Ovary (tissue), 9 donors: ENCODE results near the gene FMN1. TPM values are rescaled to one million over a fixed set of nuclear protein-coding genes. Genes with fewer than 3 reads are reported as not detected.

Source experiments
- DNase-seq, 5 donors: peaks; one replicate each; pipeline ENCODE4 v3.0.0-alpha.2; 2019 to 2020
- H3K27ac ChIP-seq, 2 donors: fragments of 200-600 bp; one replicate each; pipeline versions ENCODE4 v1.5.1 to v1.8.0; 2019 to 2022
- H3K27me3 ChIP-seq: fragments of 200-600 bp; one replicate; pipeline ENCODE4 v1.8.0; 2022
- H3K36me3 ChIP-seq: fragments of 200-600 bp; sonication (generic); one replicate; pipeline ENCODE4 v1.5.1; 2019
- H3K4me1 ChIP-seq: one replicate; pipeline ENCODE4 v1.8.1; 2013; ENCODE audit warnings: mild to moderate bottlenecking, moderate library complexity; ENCODE audit not compliant: insufficient read depth
- H3K4me3 ChIP-seq: fragments of 200-600 bp; sonication (generic); one replicate; pipeline ENCODE4 v1.5.1; 2017
- H3K9me3 ChIP-seq, 2 donors: fragments of 200-600 bp in 1 of 2; sonication (generic) in 1 of 2; one replicate each; pipeline versions ENCODE4 v1.5.1 to v1.8.1; 2013 to 2019; ENCODE audit warnings: mild to moderate bottlenecking in 1 of 2, moderate library complexity in 1 of 2
- EP300 ChIP-seq: sonication (generic); formaldehyde crosslinking; IDR thresholded peaks from one replicate; pipeline ENCODE4 v1.6.1; 2017; ENCODE audit warnings: antibody characterized with exemption
- POLR2A ChIP-seq: fragments of 450-650 bp; IDR thresholded peaks from one replicate; pipeline ENCODE4 v1.6.1; 2017; ENCODE audit warnings: antibody characterized with exemption, mild to moderate bottlenecking, moderate library complexity
- WGBS, 3 donors: extraction: QIAGEN DNeasy Blood & Tissue Kit in 1 of 3; methylation state at CpG; one replicate each; pipeline versions ENCODE4 v1.1.5 to v1.1.7; 2013 to 2017; 5-methylcytosine and 5-hydroxymethylcytosine counted together
- intact Hi-C, 4 donors: fragments of 100-400 bp; cut with DNase I; formaldehyde crosslinking; loops; one replicate each; pipeline versions ENCODE4 v1.11.0 to v1.15.1; 2022 to 2023
- polyA plus RNA-seq, 2 donors: library from polyadenylated mRNA; stranded (reverse); fragments of 200-250 nt in 1 of 2; fragments of 350-450 nt in 1 of 2; fragmentation: Illumina TruSeq in 1 of 2; extraction: RNeasy Lipid Tissue Mini Kit (QIAGEN cat#74804) in 1 of 2; gene quantifications; one replicate each; pipeline ENCODE4 v1.2.3, GENCODE V29; 2013 to 2014
- total RNA-seq, 7 donors: library from RNA; depleted of rRNA in 2 of 7; stranded (reverse); fragments of >200 nt in 2 of 7; fragmentation: NEBNext Ultra II Directional in 3 of 7; extraction: Animal tissue kit (Norgen Biotek cat#: 25700) in 3 of 7; gene quantifications; one replicate each; pipeline versions ENCODE4 v1.1.0 to v1.2.4, GENCODE V29; 2016 to 2023
- TF ChIP-seq, protein P1 (sequence below), 3 donors: fragments of 450-650 bp in 2 of 3; fragments of 200-600 bp in 1 of 3; IDR thresholded peaks; one replicate each; pipeline versions ENCODE4 v1.5.1 to v1.8.0; 2016 to 2022; ENCODE audit warnings: antibody characterized with exemption in 3 of 3, mild to moderate bottlenecking in 1 of 3
- donor health status: DM: no; HTN: no; CAD: no; lungs with moderate emphysema.
- donor health status: DM: no; HTN: no; CAD: no.
- donor health status: Bipolar disorder and iron deficiency.
- donor health status: DM: yes; HTN: yes; CAD: no.
- donor health status: DM: no; HTN: no; CAD: no.
- donor health status: DM: yes; HTN: yes; CAD: no.

FMN1 gene
- total and polyA plus RNA-seq, 9 donors: 0.13 to 16.9 (median 2.6) TPM

DNA sequence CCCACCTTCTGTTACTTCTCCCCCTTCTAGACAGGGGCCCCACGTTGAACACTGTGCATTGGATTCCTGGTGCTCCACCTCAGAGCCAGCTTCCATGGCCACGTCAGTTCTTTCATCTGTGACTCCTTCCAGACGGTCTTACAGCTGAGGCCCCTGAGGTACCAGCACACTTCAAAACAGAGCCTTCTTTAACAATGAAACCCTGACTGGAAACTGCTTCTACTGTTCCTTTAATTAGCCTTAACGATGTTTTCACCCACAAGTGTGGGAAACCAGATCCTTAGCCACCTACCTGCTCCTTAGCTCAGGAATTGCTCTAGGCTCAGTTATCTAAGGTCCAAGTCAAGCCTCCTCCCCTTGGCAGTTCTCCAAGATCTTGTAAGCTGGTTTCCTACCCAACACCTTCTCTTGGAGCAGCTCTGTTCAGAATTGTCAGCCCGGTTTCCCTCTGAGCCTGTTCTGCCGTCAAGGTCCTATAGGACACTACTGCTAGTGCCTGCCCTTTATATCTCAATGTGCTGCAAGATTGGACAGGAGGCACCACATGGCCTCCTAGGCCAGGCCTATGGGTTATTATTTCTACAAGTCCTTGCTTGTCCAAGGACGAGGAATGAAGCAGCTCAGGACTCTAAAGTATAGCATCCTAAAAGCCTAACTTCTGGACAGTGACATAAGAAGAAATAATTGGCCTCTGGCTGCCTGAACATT is 80.7 kb downstream of the FMN1 start:
- Histone ChIP-seq H3K36me3 (no peaks in the 10 kb centered on the region), H3K27me3 (no peaks in the 10 kb centered on the region), H3K4me1 (no peaks in the 10 kb centered on the region), H3K27ac (no peak overlapping the region), H3K9me3 (no peaks in the 10 kb centered on the region), H3K4me3 (no peak overlapping the region)
- 69 to 77% (median 73%) methylated on average over 7 of the region's 7 CpGs for WGBS, 3 donors
- TF ChIP-seq POLR2A: no peak
- no peak for TF ChIP-seq EP300
- TF ChIP-seq, protein P1, sequence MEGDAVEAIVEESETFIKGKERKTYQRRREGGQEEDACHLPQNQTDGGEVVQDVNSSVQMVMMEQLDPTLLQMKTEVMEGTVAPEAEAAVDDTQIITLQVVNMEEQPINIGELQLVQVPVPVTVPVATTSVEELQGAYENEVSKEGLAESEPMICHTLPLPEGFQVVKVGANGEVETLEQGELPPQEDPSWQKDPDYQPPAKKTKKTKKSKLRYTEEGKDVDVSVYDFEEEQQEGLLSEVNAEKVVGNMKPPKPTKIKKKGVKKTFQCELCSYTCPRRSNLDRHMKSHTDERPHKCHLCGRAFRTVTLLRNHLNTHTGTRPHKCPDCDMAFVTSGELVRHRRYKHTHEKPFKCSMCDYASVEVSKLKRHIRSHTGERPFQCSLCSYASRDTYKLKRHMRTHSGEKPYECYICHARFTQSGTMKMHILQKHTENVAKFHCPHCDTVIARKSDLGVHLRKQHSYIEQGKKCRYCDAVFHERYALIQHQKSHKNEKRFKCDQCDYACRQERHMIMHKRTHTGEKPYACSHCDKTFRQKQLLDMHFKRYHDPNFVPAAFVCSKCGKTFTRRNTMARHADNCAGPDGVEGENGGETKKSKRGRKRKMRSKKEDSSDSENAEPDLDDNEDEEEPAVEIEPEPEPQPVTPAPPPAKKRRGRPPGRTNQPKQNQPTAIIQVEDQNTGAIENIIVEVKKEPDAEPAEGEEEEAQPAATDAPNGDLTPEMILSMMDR (IDR thresholded peaks at IDR 0.05): no peak
- intact Hi-C loops: no loop called here
- DNase-seq: no peak

DNA sequence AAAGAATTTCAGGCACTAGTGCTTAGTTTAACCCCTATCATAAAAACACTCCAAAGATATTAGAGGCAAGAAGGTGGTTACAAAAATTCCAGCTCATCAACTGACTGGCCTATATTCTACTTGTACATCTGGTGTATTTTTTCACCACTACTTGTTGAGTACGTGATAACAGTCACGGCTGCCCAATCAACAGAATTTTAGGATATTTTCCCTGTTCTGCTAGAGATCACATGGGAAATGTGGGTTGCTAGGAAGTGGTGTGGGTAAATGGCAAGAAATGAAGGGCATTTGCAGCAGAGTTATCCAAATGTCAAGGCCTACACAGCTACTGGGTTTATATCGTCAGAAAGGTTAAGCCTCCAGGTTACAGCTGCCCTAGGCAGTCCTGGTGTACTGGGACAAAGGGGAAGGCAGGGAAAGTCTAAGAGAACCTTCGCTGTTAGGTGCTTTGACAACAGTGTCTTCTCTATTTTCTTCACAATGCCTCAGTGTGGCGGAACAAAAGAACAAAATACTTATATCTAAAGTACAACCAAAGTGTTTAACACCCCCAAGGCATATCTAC is 81.9 kb downstream of the FMN1 start:
- TF ChIP-seq, protein P1 (IDR thresholded peaks at IDR 0.05): no peak
- TF ChIP-seq EP300: no peak
- TF ChIP-seq POLR2A: no peak
- no peaks in the 10 kb centered on the region for H3K36me3 ChIP-seq
- H3K9me3 ChIP-seq: no peaks in the 10 kb centered on the region
- H3K27ac ChIP-seq: no peak overlapping the region
- intact Hi-C loops: no loop called here
- DNase-seq: no peak
- H3K4me1 ChIP-seq: no peaks in the 10 kb centered on the region
- WGBS, 3 donors: 80 to 88% (median 82%) methylated on average over 5 of the region's 5 CpGs
- H3K27me3 ChIP-seq: no peaks in the 10 kb centered on the region
- no peak overlapping the region for H3K4me3 ChIP-seq

DNA sequence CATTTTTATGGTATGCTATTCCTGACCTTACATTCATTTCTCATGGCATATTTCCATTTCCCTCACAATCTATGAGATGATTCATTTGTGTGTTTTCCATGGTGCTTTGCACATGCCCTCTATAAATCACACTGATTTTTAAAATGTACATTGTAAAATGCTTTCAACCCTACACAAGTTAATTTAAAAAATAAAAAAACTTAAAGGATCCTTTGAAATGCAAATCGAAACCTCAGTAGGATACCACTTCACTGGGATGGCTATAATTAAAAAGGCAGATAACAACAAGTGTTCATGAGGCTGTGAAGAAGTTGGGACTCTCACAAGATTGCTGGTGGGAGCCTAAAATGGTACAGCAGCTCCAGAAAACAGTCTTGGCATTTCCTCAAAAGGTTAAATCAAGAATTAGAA is 83.5 kb downstream of the FMN1 start:
- Histone ChIP-seq H3K27me3 (no peaks in the 10 kb centered on the region), H3K4me3 (no peak overlapping the region), H3K36me3 (no peaks in the 10 kb centered on the region), H3K27ac (no peak overlapping the region), H3K4me1 (no peaks in the 10 kb centered on the region), H3K9me3 (no peaks in the 10 kb centered on the region)
- intact Hi-C loops: no loop called here
- TF ChIP-seq EP300: no peak
- TF ChIP-seq, protein P1 (IDR thresholded peaks at IDR 0.05): no peak
- no peak for TF ChIP-seq POLR2A
- 10 to 25% (median 13%) methylated on average over 1 of the region's 1 CpG for WGBS, 3 donors
- no peak for DNase-seq

DNA sequence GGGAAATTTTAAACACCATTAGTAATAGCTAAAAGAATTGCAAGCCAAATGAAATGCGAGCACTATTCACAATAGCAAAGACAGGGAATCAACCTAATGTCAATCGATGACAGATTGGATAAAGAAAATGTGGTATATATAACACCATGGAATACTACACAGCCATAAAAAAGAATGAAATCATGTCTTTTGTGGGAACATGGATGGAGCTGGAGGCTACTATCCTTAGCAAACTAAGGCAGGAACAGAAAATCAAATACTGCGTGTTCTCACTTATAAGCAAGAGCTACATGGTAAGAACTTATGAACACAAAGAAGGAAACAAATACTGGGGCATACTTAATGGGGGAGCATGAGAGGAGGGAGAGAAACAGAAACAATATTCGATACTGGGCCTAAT is 85.2 kb downstream of the FMN1 start:
- WGBS, 3 donors: 90 to 96% (median 95%) methylated on average over 4 of the region's 4 CpGs
- no peaks in the 10 kb centered on the region for H3K4me1 ChIP-seq
- no peaks in the 10 kb centered on the region for H3K9me3 ChIP-seq
- no peak overlapping the region for H3K27ac ChIP-seq
- TF ChIP-seq POLR2A (no peak), EP300 (no peak)
- TF ChIP-seq, protein P1 (IDR thresholded peaks at IDR 0.05): no peak
- H3K36me3 ChIP-seq: no peaks in the 10 kb centered on the region
- intact Hi-C loops: no loop called here
- H3K27me3 ChIP-seq: no peaks in the 10 kb centered on the region
- DNase-seq: no peak
- H3K4me3 ChIP-seq: no peak overlapping the region
